Panc1 (cell line): ENCODE data around the gene ZZZ3. TPM values are rescaled to one million over a fixed set of nuclear protein-coding genes. Genes with fewer than 3 reads are reported as not detected.

ENCODE experiments used
- ATAC-seq: fragments of 200-7000 bp; cut with Tn5 transposase; 2 replicates; pipeline ENCODE4 v1.9.1; 2020; ENCODE audit warnings: mild to moderate bottlenecking, moderate library complexity
- BruUV-seq: library from RNA; stranded (reverse); fragments of 400-500 nt; replicated peaks from 2 replicates; lab custom pipeline; 2021; lab: Mats Ljungman, UMichigan
- CTCF ChIA-PET: fragments of 300-600 bp; sonication (Branson Sonifier 250); formaldehyde crosslinking; loops from one replicate; lab custom pipeline; 2022; ENCODE audit warnings: antibody characterized with exemption; lab: Charles Lee
- POLR2A ChIA-PET: fragments of 300-600 bp; sonication (Branson Sonifier 250); formaldehyde crosslinking; loops from one replicate; lab custom pipeline; 2022; ENCODE audit warnings: antibody characterized with exemption; lab: Charles Lee
- DNase-seq: peaks from one replicate; pipeline ENCODE4 v3.0.0-alpha.2; 2010; ENCODE audit warnings: low read depth, low spot score
- H3K27ac ChIP-seq: 2 replicates; pipeline ENCODE4 v1.5.1; 2011; ENCODE audit warnings: mild to moderate bottlenecking, low read length, inconsistent platforms
- H3K27me3 ChIP-seq: fragments of 200-500 bp; sonication (Bioruptor generic); 2 replicates; pipeline ENCODE4 v1.6.0; 2014; ENCODE audit warnings: low read length, inconsistent platforms; ENCODE audit not compliant: control insufficient read depth, insufficient read depth
- H3K36me3 ChIP-seq: fragments of 200-500 bp; sonication (Bioruptor generic); 2 replicates; pipeline ENCODE4 v1.5.1; 2014; ENCODE audit warnings: inconsistent platforms, mild to moderate bottlenecking, low read length, moderate library complexity; ENCODE audit not compliant: control insufficient read depth, insufficient read depth
- H3K4me1 ChIP-seq: 2 replicates; pipeline ENCODE4 v1.5.1; 2011; ENCODE audit warnings: inconsistent platforms, mild to moderate bottlenecking, low read length, moderate library complexity; ENCODE audit not compliant: control insufficient read depth, insufficient read depth
- H3K4me3 ChIP-seq, 2 experiments: 2 replicates each; pipeline ENCODE4 v1.5.1; 2011 to 2012; ENCODE audit warnings: low read depth in 2 of 2, low read length in 2 of 2, mild to moderate bottlenecking in 2 of 2, inconsistent platforms in 1 of 2, moderate library complexity in 1 of 2
- H3K9me3 ChIP-seq: fragments of 200-500 bp; sonication (Bioruptor generic); 2 replicates; pipeline ENCODE4 v1.5.1; 2014; ENCODE audit warnings: low read depth, mild to moderate bottlenecking, inconsistent platforms, low read length, moderate library complexity; ENCODE audit not compliant: control insufficient read depth, insufficient read depth
- POLR2AphosphoS5 ChIP-seq: IDR thresholded peaks from 2 replicates; pipeline ENCODE4 v1.6.1; 2012; ENCODE audit warnings: mild to moderate bottlenecking, low read depth, low read length, moderate library complexity
- REST ChIP-seq, 2 experiments: IDR thresholded peaks; 2 replicates each; pipeline ENCODE4 v1.6.1; 2011 to 2012; ENCODE audit warnings: low read depth in 2 of 2, control low read depth in 1 of 2, low read length in 1 of 2, mild to moderate bottlenecking in 1 of 2, moderate library complexity in 1 of 2; ENCODE audit not compliant: insufficient read depth in 1 of 2
- SIN3A ChIP-seq: IDR thresholded peaks from 2 replicates; pipeline ENCODE4 v1.6.1; 2012; ENCODE audit warnings: low read depth, mild to moderate bottlenecking, low read length, moderate library complexity, borderline replicate concordance; ENCODE audit not compliant: insufficient read depth
- TCF7L2 ChIP-seq: IDR thresholded peaks from 2 replicates; pipeline ENCODE4 v1.6.1; 2011; ENCODE audit warnings: mild to moderate bottlenecking, low read depth, low read length, inconsistent platforms
- in situ Hi-C: cut with HindIII; loops from 2 replicates; pipeline ENCODE4 v1.10.0; 2016; ENCODE audit warnings: low sequenced_read_pairs, low pct_unique_long_range_greater_than_20kb
- intact Hi-C: fragments of 100-400 bp; cut with micrococcal nuclease; formaldehyde crosslinking; loops from one replicate; pipeline ENCODE4 v1.10.0; 2022; ENCODE audit not compliant: unreplicated experiment
- total RNA-seq: library from RNA; stranded (reverse); gene quantifications from one replicate; pipeline ENCODE4 v1.2.1, GENCODE V29; 2021; ENCODE audit not compliant: unreplicated experiment
- TF ChIP-seq, protein P1 (sequence below): fragments of 450-650 bp; IDR thresholded peaks from 2 replicates; pipeline ENCODE4 v1.5.1; 2017; ENCODE audit warnings: mild to moderate bottlenecking

ZZZ3 gene
- total RNA-seq, 1 experiment from 2014 or later = 52.6 TPM

DNA sequence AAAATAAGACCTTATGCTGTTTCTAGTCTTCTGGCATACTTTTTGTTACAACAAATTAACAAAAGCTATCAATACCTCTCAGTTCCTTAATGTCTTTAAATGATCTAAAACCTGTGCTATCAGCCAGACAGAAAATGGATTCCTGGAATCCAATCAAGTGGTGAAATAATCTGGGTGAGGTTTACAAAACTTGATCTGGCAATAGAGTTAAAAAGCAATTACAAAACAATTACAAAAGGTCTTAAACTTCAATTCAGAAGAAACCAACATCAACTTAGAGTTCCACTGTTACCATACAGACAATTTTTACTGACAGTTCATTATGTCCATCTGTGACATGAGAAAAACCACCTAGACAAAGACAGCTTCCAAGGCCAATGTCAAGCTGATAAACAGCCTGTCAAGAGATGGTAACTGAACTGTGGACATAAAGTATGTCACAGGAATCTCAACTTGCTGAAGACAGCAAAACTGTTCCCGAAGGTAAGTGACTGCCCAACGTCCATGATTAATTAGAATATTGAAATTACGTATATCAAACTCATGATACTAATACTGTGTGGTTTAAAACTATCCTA, 17.4 kb downstream of the ZZZ3 start:
- H3K36me3 ChIP-seq = no peaks in the 10 kb centered on the region
- CTCF ChIA-PET = no interaction called here
- BruUV-seq = no TSS peak
- H3K4me1 ChIP-seq = 0 out of 2 replicates have a peak, but pooled peaks cover 3% of the 10 kb centered on the region
- intact Hi-C loops (no loop called here), in situ Hi-C loops (no loop called here)
- no peak overlapping the region for H3K4me3 ChIP-seq
- ATAC-seq (no peak), DNase-seq (no peak)
- H3K27me3 ChIP-seq = no peaks in the 10 kb centered on the region
- no peaks in the 10 kb centered on the region for H3K9me3 ChIP-seq
- H3K27ac ChIP-seq = no peak overlapping the region
- no peak for TF ChIP-seq REST (IDR thresholded peaks at IDR 0.05; ENCODE audit: insufficient read depth in 1 of 2, low read depth in 2 of 2, low read length in 1 of 2)
- no peak for TF ChIP-seq SIN3A
- TF ChIP-seq TCF7L2 = no peak
- no peak for TF ChIP-seq POLR2AphosphoS5
- TF ChIP-seq, protein P1, sequence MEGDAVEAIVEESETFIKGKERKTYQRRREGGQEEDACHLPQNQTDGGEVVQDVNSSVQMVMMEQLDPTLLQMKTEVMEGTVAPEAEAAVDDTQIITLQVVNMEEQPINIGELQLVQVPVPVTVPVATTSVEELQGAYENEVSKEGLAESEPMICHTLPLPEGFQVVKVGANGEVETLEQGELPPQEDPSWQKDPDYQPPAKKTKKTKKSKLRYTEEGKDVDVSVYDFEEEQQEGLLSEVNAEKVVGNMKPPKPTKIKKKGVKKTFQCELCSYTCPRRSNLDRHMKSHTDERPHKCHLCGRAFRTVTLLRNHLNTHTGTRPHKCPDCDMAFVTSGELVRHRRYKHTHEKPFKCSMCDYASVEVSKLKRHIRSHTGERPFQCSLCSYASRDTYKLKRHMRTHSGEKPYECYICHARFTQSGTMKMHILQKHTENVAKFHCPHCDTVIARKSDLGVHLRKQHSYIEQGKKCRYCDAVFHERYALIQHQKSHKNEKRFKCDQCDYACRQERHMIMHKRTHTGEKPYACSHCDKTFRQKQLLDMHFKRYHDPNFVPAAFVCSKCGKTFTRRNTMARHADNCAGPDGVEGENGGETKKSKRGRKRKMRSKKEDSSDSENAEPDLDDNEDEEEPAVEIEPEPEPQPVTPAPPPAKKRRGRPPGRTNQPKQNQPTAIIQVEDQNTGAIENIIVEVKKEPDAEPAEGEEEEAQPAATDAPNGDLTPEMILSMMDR = no peak
- POLR2A ChIA-PET = no interaction called here

- POLR2A ChIA-PET = interaction anchor here (0.6 kb wide), 1 partner anchor 21 kb away, joined by 6 read pairs; no protein-coding TSS in a partner anchor
- TF ChIP-seq REST (IDR thresholded peaks at IDR 0.05; ENCODE audit: insufficient read depth in 1 of 2, low read depth in 2 of 2, low read length in 1 of 2) (no peak), TCF7L2 (no peak), POLR2AphosphoS5 (no peak), SIN3A (no peak)
- TF ChIP-seq, protein P1 = no peak
- no peaks in the 10 kb centered on the region for H3K27me3 ChIP-seq
- DNase-seq (no peak), ATAC-seq (peak; percentile 27; the same call in 1 of the 2 replicates)
- no TSS peak for BruUV-seq
- no peaks in the 10 kb centered on the region for H3K9me3 ChIP-seq
- H3K4me3 ChIP-seq = no peak overlapping the region
- in situ Hi-C loops (no loop called here), intact Hi-C loops (no loop called here)
- CTCF ChIA-PET = no interaction called here
- H3K4me1 ChIP-seq = 0 out of 2 replicates have a peak, but pooled peaks cover 3% of the 10 kb centered on the region
- H3K27ac ChIP-seq = no peak overlapping the region
- no peaks in the 10 kb centered on the region for H3K36me3 ChIP-seq
Measured at GRCh38 chr1:77661696-77662095, 20.8 kb downstream of the ZZZ3 start.
